ENCODE results near the gene SCYL1.

SCYL1 gene

DNA sequence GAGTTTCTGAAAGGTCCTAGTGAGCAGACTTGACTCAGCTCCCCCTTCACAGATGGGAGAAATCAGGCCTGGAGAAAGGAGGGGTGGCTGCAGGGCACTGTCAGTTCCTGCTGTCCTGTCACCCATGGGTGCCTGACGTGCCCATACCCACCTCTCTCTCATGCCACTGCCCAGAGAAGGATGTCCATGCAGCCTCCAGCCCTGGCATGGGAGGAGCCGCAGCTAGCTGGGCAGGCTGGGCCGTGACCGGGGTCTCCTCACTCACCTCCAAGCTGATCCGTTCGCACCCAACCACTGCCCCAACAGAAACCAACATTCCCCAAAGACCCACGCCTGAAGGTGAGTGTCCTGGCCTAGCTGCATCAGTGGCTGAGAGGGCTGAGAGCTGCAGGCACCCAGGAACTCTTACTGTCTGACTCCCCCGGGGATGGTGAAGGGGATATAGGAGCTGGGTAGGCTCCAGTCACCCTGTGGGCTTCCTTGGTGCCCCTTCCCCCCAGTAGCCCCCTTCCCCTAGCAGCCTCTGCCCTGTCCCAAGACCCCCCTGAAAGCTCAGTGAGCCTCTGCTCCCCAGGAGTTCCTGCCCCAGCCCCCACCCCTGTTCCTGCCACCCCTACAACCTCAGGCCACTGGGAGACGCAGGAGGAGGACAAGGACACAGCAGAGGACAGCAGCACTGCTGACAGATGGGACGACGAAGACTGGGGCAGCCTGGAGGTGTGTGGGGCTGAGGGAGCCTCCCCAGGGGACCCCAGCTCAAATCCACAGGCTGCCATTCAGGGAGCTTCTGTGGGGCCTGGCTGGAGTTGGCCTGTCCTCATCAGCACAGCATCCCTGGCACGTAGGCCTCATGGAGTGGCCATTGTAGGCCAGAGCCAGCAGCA lies 11.8 kb downstream of the SCYL1 start:
- no peak for DNase-seq (ENCODE audit: low read depth in 2 of 2)

DNA sequence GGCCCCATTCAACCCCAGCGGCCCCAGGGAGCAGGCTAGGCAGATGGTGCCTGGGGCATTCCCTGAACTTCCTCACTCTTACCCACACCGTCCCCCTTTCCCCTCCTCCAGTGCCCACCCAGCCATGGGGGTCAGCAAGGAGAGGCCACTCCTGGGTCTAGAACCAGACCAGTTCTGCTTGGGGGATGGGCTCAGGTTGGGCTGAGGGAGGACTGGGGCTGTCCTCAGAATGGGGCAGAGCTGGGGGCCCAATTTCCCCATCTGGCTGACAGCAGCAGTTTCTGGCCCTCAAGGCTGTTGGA lies 12.4 kb downstream of the SCYL1 start:
- no peak for DNase-seq (ENCODE audit: low read depth in 2 of 2)

DNA sequence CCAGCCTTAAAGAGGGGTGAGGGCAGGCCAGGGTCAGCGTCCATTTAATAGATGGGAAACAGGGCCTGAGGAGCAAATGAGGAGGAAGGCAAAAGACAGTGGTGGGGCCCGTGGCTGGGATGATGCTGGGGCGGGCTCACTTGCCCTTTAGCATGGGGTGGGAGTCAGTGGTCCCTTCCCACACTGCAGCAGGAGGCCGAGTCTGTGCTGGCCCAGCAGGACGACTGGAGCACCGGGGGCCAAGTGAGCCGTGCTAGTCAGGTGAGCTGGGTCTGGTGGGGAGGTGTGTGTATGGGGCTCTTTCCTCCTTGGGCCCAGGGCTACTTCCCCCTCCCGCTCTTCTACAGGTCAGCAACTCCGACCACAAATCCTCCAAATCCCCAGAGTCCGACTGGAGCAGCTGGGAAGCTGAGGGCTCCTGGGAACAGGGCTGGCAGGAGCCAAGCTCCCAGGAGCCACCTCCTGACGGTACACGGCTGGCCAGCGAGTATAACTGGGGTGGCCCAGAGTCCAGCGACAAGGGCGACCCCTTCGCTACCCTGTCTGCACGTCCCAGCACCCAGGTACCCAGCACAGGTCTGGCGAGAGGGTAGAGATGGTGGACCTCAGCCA lies 12.8 kb downstream of the SCYL1 start:
- no peak for DNase-seq (ENCODE audit: low read depth in 2 of 2)

DNA sequence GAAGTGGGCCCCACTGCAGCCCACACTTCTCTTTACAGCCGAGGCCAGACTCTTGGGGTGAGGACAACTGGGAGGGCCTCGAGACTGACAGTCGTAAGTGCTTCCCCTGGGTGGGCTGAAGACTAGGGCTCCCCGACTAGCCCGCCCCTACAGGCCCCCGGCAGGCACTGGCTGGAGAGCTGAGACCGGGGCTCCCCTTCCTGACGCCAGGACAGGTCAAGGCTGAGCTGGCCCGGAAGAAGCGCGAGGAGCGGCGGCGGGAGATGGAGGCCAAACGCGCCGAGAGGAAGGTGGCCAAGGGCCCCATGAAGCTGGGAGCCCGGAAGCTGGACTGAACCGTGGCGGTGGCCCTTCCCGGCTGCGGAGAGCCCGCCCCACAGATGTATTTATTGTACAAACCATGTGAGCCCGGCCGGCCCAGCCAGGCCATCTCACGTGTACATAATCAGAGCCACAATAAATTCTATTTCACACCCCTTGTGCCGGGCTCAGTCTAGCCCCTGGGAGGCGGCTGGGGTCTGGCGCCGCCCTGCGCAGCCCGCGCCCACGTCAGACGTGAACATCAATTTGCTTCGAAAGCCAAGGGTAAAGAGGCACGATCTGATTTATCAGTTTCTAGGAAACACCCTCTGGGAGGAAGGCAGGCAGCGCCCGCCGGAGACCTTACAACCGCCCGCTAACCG lies 13.5 kb downstream of the SCYL1 start:
- DNase-seq (ENCODE audit: low read depth in 2 of 2) = no peak

DNA sequence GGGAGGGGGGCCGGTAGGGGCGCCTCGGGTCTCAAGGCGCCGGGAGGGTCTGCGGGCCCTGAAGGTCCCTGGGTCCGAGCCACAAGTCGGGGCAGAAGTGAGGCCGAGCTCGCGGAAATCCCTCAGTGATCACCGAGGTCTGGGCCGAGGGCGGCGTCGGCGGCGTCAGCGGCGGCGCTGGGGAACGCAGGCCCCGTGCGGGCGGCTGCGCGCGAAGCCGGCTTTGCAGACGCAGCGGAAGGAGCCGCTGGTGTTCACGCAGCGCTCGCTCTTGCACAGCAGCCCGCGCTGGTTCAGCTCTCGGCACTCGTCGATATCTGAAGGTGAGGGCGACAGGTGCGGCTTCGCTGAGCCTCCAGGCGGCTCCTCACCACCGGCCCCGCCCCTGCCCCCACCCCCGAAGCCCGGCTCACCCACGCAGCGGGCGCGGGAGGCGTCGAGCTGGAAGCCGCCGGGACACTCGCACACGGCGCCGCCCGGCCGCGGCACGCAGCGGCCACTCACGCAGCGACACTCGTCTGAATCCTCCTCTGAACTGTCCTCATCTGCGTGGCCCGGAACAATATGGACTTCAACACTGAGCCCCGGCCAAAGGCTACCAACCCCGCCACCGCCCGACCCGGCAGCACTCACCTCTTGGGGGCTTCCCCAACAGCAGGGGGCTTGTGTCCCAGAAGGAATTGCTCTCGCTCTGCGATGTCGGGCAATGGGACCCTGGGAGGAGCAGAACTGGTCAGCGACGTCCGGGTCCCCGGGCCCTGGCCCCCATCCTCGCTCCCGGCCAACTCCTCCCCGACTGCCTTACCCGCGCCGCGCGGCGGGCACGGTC lies 14.2 kb downstream of the SCYL1 start:
- no peak for DNase-seq (ENCODE audit: low read depth in 2 of 2)

DNA sequence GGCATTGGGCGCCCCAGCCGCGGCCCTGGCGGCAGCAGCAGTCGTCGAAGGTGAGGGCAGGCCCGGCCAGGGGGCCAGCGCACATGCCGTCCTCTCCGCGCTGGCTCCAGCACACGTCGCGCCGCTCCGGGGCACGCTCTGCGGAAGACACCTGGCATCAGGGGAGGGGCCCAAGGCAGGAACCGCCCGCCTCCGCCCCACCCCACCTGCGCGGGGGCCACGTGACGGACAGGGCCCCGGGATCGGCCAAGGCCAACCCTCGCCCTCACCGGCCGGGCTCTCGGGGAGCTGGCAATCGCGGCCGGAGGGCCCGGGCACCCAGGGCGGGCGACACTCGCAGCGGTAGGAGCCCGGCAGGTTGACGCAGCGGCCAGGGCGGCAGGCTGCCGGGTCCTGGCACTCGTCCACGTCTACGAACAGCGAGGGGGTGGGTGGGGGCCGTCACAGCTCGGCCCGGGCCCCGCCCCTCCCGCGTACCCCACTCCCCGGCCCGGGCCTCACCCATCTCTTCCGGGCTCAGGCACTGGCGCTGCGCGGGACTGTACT lies 14.9 kb downstream of the SCYL1 start:
- no peak for DNase-seq (ENCODE audit: low read depth in 2 of 2)

DNA sequence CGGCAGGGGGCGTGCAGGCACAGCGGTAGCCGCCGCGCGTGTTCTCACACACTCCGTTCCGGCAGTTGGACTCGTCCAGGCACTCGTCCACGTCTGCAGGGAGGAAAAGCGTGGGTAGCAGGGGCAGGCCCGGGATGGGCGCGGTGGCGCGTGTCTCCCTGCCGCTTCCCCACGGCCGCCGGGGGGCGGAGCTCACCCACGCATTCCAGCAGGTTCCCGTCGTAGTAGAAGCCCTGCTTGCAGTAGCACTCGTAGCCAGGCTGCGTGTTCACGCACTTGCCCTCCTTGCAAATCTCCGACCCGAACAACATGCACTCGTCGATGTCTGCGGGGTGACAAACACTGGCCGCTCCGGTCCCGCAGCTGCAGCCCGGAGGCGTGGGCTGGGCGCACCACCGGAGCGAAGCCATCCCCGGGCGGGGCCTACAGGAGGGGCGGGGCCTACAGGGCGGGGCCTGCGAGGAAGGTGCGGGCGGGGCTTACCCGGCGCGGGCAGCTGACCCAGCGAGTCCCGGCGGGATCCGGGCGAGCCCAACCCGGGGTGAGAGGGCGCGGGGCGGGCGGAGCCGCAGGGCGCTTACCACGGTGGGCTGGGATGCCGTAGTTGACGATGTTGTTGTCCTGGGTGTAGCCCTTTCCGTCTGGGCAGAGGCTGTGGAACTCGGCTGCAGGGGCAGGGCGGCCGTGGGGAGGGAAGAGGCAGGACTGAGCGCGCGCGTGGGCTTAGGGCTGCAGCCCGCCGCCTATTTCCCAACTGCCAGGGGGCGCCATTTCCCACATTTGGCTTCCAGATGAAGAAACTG lies 15.6 kb downstream of the SCYL1 start:
- peak; percentile 64 to 69 for DNase-seq (ENCODE audit: low read depth in 2 of 2)

DNA sequence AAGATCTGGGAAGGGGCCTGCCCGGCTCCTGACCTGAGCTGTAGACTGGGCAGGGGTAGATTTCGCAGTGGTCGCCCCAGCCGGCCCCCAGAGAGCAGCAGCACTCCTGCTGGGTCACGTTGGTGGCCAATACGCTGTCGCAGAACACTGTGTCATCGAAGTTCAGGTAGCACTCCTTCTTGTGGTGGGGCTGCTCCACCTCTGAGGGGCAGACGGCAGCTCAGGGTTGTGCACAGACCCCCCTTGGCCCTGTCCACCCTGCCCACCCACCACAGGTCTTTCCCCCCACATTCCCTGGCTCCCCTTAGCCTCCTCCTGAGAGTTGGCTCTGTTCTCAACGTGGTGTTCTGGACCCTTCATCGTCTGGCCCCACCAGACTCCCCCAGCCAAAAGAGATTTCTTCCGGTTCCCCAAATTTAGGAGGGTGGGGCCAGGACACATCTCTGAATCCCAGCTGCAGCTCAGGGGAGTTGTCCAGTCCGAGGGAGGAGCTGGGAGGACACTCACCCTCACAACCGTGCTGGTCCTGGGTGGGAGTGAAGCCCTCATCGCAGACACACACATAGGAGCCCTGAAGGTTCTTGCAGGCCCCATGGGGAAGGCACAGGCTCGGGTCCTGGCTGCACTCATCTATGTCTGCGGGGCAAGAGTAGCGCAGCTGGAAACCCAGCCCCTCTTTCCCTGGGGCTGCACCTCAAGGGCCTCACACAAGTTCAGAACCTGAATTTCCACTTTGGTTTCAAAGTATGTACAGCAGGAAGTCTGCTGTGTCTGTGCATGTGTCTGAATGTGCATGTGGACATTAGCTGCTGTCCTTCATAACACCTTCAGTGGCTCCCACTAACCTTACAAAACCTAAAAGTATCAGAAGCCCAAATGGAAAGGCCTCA lies 16.5 kb downstream of the SCYL1 start:
- DNase-seq (ENCODE audit: low read depth in 2 of 2) = no peak

DNA sequence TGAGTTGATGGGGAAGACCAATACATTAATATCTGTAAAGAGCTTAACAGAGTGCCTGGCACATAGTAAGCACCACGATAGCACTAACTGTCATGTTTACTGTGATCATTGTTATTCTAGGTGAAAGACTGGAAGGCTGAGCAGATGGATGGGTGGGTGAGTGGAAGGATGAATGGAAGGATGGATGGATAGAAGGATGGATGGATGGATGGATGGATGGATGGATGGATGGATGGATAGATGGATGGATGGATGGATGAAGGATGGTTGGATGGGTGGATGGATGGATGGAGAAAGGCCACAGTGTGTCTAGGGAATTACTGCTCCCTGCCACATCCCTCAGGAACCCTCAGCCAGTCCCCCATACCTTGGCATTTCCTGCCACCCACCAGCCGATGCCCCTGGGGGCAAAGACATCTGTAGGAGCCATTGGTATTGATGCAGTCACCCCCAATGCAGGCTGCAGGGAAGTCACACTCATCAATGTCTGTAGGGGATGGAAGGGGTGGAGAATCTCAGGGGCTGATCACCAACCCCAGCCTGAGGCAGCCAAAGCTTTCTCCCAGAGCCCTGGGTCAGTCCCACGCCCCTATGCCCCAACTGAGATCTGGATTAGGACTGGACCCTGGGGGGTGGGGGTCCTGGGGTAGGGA lies 18.0 kb downstream of the SCYL1 start:
- no peak for DNase-seq (ENCODE audit: low read depth in 2 of 2)

DNA sequence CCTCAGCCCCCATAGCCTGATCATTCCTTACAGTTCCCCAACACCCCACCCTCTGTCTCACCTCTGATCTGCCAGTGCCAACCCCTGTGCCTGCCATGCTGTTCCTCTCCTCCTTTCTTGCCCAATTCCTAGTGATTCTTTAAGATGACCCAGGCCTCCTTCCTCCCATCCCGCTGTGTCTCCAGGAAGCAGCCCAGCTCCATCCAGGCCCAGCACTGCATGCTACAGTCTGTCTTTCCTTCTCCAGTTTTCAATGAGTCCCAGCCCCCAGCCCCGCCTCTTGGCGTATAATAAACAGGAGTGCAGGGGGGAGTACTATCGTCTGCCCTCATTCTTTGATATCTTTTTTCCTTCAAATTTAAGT lies 21.0 kb downstream of the SCYL1 start:
- no peak for DNase-seq (ENCODE audit: low read depth in 2 of 2)

DNA sequence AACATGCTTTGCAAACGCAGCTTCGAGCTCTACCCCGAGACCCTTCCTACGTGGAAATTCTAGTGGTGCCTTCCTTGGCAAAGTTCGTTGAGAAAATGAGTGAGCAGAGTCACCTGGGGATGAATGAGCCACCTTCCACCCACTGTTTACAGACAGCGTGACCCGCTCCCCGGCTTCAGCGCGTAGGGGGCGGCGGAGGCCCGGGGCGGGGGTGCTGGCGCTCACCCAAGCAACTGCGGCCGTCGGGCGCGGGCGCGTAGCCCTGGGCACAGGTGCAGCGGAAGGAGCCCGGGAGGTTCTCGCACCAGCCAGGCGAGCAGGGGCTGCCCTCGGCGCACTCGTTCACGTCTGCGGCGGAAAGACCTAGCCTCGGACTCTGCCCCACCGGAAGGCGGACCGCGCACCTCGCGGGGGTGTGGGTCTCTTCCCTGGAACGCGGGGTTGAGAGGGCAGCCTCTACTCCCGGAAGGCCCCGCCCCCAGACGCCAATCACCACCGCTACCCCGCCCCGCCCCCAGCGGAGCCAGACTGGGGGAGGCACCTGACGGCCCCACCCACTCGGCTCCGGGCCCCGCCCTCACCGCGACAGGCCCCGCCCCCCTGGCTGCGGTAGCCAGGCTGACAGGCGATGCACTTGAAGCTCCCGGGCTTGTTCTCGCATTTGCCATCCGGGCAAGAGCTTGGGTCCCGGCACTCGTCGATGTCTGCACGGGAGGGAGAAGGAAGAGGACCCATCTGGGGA lies 21.5 kb downstream of the SCYL1 start:
- no peak for DNase-seq (ENCODE audit: low read depth in 2 of 2)

DNA sequence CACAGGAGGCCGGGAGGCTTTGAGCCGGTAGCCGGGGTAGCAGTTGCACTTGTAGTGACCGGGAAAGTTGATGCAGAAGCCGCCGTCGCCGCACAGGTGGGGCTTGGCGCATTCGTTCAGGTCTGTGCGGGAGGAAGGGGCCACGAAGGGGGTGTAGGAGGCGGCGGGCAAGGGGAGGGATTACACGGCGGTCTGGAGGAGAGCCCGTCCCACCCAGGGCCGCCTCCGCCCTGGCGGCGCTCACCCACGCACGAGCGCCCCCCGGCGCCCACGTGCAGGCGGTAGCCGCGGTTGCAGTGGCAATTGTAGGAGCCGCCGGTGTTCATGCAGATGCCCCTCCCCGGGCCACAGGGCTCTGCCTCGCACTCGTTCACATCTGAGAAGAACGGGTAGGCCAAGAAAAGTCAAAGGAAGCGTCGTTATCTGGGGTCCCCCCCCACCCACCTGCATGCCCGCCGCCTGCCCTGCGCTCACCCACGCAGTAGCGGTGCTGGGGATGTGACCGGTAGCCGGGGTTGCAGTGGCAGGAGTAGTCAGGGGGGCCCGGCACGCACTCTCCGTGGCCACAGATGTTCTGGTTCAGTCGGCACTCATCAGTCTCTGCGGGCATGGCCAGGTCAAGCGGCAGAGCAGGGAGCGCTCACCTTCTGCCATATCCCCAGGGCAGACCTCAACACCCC lies 22.7 kb downstream of the SCYL1 start:
- no peak for DNase-seq (ENCODE audit: low read depth in 2 of 2)

DNA sequence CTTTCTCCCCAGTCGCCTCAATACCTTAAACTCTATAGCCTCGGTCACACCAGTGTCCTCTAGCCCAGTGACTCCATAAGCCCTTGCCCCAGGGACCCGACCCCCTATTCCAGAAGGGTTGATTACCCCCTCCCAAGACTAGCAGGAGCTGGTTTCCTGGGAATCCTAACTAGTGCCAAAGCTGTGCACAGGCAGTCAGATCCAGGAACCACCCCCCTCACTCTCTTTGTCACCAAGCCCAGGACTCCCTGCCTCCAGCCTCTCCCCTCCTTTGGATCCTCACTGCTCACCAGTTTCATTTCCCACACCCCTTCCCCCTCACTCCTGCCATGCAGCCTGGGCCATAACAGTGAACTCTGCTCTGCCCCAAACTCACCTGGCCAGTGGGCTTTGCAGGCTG lies 23.5 kb downstream of the SCYL1 start:
- no peak for DNase-seq (ENCODE audit: low read depth in 2 of 2)

DNA sequence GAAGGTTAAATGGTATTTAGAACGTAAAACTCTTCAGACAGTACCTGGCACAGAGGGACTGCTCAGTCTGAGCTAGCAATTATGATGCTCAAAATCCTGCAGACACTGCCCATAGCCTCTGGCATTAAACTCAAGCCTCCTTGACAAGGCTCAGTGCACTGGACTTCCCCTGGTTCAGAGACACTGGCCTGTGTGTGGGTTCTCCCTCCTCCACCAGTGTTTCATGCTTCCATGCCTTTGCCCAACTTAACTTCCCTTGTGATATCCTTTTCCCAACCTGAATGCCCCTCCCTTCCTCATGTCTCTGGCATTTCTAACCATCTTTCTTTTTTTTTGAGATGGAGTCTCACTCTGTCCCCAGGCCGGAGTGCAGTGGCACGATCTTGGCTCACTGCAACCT lies 24.2 kb downstream of the SCYL1 start:
- DNase-seq (ENCODE audit: low read depth in 2 of 2) = no peak

DNA sequence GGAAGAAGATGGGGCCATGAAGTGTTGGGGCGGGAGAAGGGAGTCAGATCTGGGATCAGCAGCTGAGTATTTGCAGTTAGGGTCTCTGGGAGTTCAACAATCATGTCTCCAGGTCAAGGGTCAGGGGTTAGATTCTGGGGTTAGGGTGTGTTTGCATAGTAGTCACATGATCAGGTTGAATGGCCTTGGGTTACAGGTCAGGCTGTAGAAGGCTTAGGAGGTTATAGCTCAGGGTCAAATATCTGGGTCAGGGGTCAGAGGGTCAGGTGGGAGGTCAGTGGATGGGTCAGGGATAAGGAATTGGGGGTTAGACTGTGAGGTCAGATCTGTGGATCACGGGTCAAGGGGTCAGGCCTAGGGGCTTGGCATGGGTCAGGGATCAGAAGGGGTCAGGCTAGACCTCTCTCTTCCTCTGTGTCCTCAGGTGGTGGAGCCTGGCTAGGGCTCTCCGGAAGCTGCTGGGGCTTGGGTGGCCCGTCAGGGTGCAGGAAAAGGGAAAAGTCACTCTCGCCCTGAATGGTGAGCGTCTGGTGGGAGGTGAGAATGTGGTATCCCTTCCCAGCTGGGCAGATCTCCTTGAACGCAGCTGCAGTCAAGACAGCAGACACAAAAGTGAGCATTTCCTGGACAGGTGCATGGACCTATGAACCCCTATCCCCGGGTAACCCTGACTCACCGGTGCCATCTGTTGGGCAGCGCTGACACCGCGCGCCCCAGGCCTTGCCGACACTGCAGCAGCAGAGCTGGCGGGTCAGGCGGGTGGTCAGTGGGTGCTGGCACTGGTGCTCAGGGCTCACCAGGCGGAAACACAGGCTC lies 26.9 kb downstream of the SCYL1 start:
- no peak for DNase-seq (ENCODE audit: low read depth in 2 of 2)

DNA sequence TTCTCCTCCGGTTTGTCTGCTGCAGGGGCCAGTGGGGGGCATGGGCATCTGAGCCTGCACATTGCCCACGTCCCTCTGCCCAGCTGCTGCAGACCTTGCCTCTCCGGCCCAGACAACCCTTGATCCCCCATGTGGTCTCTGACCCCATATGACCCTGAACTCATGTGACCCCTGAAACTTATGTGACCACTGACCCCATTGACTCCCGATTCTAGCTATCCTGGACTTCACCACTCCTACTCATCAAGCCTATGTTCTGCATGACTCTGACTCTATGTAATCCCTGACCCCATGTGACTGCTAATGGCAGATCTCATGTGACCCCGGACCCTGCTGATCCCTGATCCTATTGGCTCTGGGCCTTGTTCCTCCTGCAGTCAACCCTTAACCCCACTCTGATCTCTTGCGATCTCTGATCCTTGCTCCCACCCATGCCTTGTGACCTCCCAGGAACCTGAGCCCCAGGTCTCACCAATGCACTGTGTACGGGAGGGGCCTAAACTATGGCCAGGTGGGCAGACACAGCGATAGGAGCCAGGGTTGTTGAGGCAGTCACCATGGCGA lies 27.6 kb downstream of the SCYL1 start:
- DNase-seq (ENCODE audit: low read depth in 2 of 2) = no peak
